Activated T-helper 1 cell treated with anti-CD3 and anti-CD28 coated beads, Interleukin-12 subunit alpha, Interleukin-12 subunit beta, Interleukin-2, Interleukin-4 antibody, amounts not matched to agents 30 ng/mL and 10 ng/mL and 1 ng/mL, durations not matched to agents 14 hours and 24 hours and 36 hours (primary cell): ENCODE data around the gene CYP46A1. TPM values are rescaled to one million over a fixed set of nuclear protein-coding genes. Genes with fewer than 3 reads are reported as not detected.

Experiments
- DNase-seq: peaks from one replicate; pipeline ENCODE4 v3.0.0; 2021; ENCODE audit warnings: low spot score
- H3K27ac Mint-ChIP-seq: one replicate; pipeline ENCODE4 v1.8.0; 2021; ENCODE audit warnings: mild to moderate bottlenecking, mixed read lengths
- H3K27me3 Mint-ChIP-seq: one replicate; pipeline ENCODE4 v1.8.0; 2022; ENCODE audit warnings: mild to moderate bottlenecking, moderate library complexity, mixed read lengths; ENCODE audit not compliant: insufficient read depth
- H3K36me3 Mint-ChIP-seq: one replicate; pipeline ENCODE4 v1.8.0; 2021; ENCODE audit warnings: low read depth, mixed read lengths
- H3K4me1 Mint-ChIP-seq: one replicate; pipeline ENCODE4 v1.8.0; 2021; ENCODE audit warnings: low read depth, mixed read lengths
- H3K4me3 Mint-ChIP-seq: one replicate; pipeline ENCODE4 v1.8.0; 2021; ENCODE audit warnings: mild to moderate bottlenecking, moderate library complexity, mixed read lengths
- H3K9me3 Mint-ChIP-seq: one replicate; pipeline ENCODE4 v1.8.0; 2021; ENCODE audit warnings: mixed read lengths
- intact Hi-C: fragments of 100-400 bp; cut with micrococcal nuclease; formaldehyde crosslinking; loops from one replicate; pipeline ENCODE4 v1.15.1; 2024
- total RNA-seq: library from RNA; stranded (reverse); gene quantifications from 2 replicates; pipeline ENCODE4 v1.2.3, GENCODE V29; 2022

The CYP46A1 gene
- total RNA-seq, 1 donor from 2014 or later, result not detected

- Mint-ChIP-seq H3K4me1 (no peaks in the 10 kb centered on the region), H3K27ac (peak overlapping the region; percentile 58), H3K9me3 (no peaks in the 10 kb centered on the region), H3K36me3 (no peaks in the 10 kb centered on the region), H3K27me3 (peaks cover 31% of the 10 kb centered on the region), H3K4me3 (no peak overlapping the region)
- no peak for DNase-seq
- intact Hi-C loops, result no loop called here
These were observed 63.1 kb downstream of the CYP46A1 start for GRCh38 chr14:99747167-99747566.

- Mint-ChIP-seq H3K27ac (no peak overlapping the region), H3K4me3 (no peak overlapping the region), H3K27me3 (peaks cover 34% of the 10 kb centered on the region), H3K36me3 (no peaks in the 10 kb centered on the region), H3K9me3 (no peaks in the 10 kb centered on the region), H3K4me1 (no peaks in the 10 kb centered on the region)
- DNase-seq, result no peak
- intact Hi-C loops, result no loop called here
These were observed 63.7 kb downstream of the CYP46A1 start for GRCh38 chr14:99747582-99748330.

- Mint-ChIP-seq H3K27ac (no peak overlapping the region), H3K36me3 (no peaks in the 10 kb centered on the region), H3K4me3 (no peak overlapping the region), H3K4me1 (no peaks in the 10 kb centered on the region), H3K9me3 (no peaks in the 10 kb centered on the region), H3K27me3 (peaks cover 39% of the 10 kb centered on the region)
- intact Hi-C loops, result no loop called here
- DNase-seq, result no peak
These were observed 64.4 kb downstream of the CYP46A1 start for GRCh38 chr14:99748529-99748928.

- intact Hi-C loops, result no loop called here
- no peaks in the 10 kb centered on the region for H3K9me3 Mint-ChIP-seq
- H3K27ac Mint-ChIP-seq, result no peak overlapping the region
- no peaks in the 10 kb centered on the region for H3K36me3 Mint-ChIP-seq
- DNase-seq, result no peak
- H3K4me1 Mint-ChIP-seq, result no peaks in the 10 kb centered on the region
- H3K4me3 Mint-ChIP-seq, result no peak overlapping the region
- H3K27me3 Mint-ChIP-seq, result peaks cover 40% of the 10 kb centered on the region
These were observed 65.0 kb downstream of the CYP46A1 start for GRCh38 chr14:99749142-99749541.

GRCh38 chr14:99749763-99750715 is 65.9 kb downstream of the CYP46A1 start:
- H3K27ac Mint-ChIP-seq, result no peak overlapping the region
- intact Hi-C loops, result no loop called here
- no peaks in the 10 kb centered on the region for H3K36me3 Mint-ChIP-seq
- H3K9me3 Mint-ChIP-seq, result no peaks in the 10 kb centered on the region
- H3K4me1 Mint-ChIP-seq, result no peaks in the 10 kb centered on the region
- no peak for DNase-seq
- H3K27me3 Mint-ChIP-seq, result peaks cover 40% of the 10 kb centered on the region
- H3K4me3 Mint-ChIP-seq, result no peak overlapping the region

GRCh38 chr14:99750746-99751450 is 66.8 kb downstream of the CYP46A1 start:
- H3K4me3 Mint-ChIP-seq, result no peak overlapping the region
- peaks cover 37% of the 10 kb centered on the region for H3K27me3 Mint-ChIP-seq
- no peaks in the 10 kb centered on the region for H3K36me3 Mint-ChIP-seq
- intact Hi-C loops, result no loop called here
- no peaks in the 10 kb centered on the region for H3K9me3 Mint-ChIP-seq
- no peak for DNase-seq
- peak overlapping the region; percentile 25 for H3K27ac Mint-ChIP-seq
- no peaks in the 10 kb centered on the region for H3K4me1 Mint-ChIP-seq

- intact Hi-C loops, result no loop called here
- no peak overlapping the region for H3K4me3 Mint-ChIP-seq
- DNase-seq, result no peak
- peaks cover 35% of the 10 kb centered on the region for H3K27me3 Mint-ChIP-seq
- H3K36me3 Mint-ChIP-seq, result no peaks in the 10 kb centered on the region
- H3K4me1 Mint-ChIP-seq, result no peaks in the 10 kb centered on the region
- no peaks in the 10 kb centered on the region for H3K9me3 Mint-ChIP-seq
- peak overlapping the region; percentile 25 for H3K27ac Mint-ChIP-seq
These were observed 67.7 kb downstream of the CYP46A1 start for GRCh38 chr14:99751539-99752485.

- H3K27me3 Mint-ChIP-seq, result peaks cover 35% of the 10 kb centered on the region
- no peaks in the 10 kb centered on the region for H3K36me3 Mint-ChIP-seq
- no peaks in the 10 kb centered on the region for H3K4me1 Mint-ChIP-seq
- DNase-seq, result no peak
- H3K4me3 Mint-ChIP-seq, result no peak overlapping the region
- no peak overlapping the region for H3K27ac Mint-ChIP-seq
- intact Hi-C loops, result no loop called here
- no peaks in the 10 kb centered on the region for H3K9me3 Mint-ChIP-seq
These were observed 68.5 kb downstream of the CYP46A1 start for GRCh38 chr14:99752486-99753121.

- no peaks in the 10 kb centered on the region for H3K36me3 Mint-ChIP-seq
These were observed 69.4 kb downstream of the CYP46A1 start for GRCh38 chr14:99753225-99754140.

GRCh38 chr14:99754141-99755067 is 70.3 kb downstream of the CYP46A1 start:
- no peak for DNase-seq
- H3K4me3 Mint-ChIP-seq, result no peak overlapping the region
- intact Hi-C loops, result no loop called here
- peaks cover 30% of the 10 kb centered on the region for H3K27me3 Mint-ChIP-seq
- no peak overlapping the region for H3K27ac Mint-ChIP-seq
- no peaks in the 10 kb centered on the region for H3K36me3 Mint-ChIP-seq
- no peaks in the 10 kb centered on the region for H3K4me1 Mint-ChIP-seq
- no peaks in the 10 kb centered on the region for H3K9me3 Mint-ChIP-seq

More at GRCh38 chr14:99753225-99754140, 69.4 kb downstream of the CYP46A1 start:
- Mint-ChIP-seq H3K27ac (no peak overlapping the region), H3K4me1 (no peaks in the 10 kb centered on the region), H3K27me3 (peaks cover 33% of the 10 kb centered on the region), H3K9me3 (no peaks in the 10 kb centered on the region), H3K4me3 (no peak overlapping the region)
- no peak for DNase-seq
- intact Hi-C loops, result no loop called here
